Liver (tissue), 3 donors: ENCODE results near the gene SPTLC1.

ENCODE experiments used
- CTCF ChIP-seq: fragments of 150-350 bp; IDR thresholded peaks from 2 replicates; pipeline ENCODE4 v1.5.1; 2017; ENCODE audit warnings: improper control_type of control experiment, low read depth, low read length; ENCODE audit not compliant: missing input control
- FOXA1 ChIP-seq: IDR thresholded peaks from 2 replicates; pipeline ENCODE4 v1.6.1; 2016; ENCODE audit warnings: antibody characterized with exemption
- HNF4G ChIP-seq: IDR thresholded peaks from 2 replicates; pipeline ENCODE4 v1.6.1; 2016; ENCODE audit warnings: antibody characterized with exemption
- JUND ChIP-seq, 2 donors: IDR thresholded peaks; 2 replicates each; pipeline ENCODE4 v1.6.1; 2016; ENCODE audit warnings: antibody characterized with exemption in 2 of 2
- MAX ChIP-seq: IDR thresholded peaks from 2 replicates; pipeline ENCODE4 v1.6.1; 2016; ENCODE audit warnings: antibody characterized with exemption
- RAD21 ChIP-seq, 2 donors: IDR thresholded peaks; 2 replicates each; pipeline ENCODE4 v1.6.1; 2016; ENCODE audit warnings: antibody characterized with exemption in 2 of 2, mild to moderate bottlenecking in 2 of 2
- TAF1 ChIP-seq: conservative IDR thresholded peaks from 2 replicates; pipeline ENCODE4 v1.6.1; 2016; ENCODE audit warnings: antibody characterized with exemption, mild to moderate bottlenecking
- YY1 ChIP-seq: IDR thresholded peaks from 2 replicates; pipeline ENCODE4 v1.6.1; 2016; ENCODE audit warnings: antibody characterized with exemption, mild to moderate bottlenecking
- TF ChIP-seq, protein P1 (sequence below): IDR thresholded peaks from 2 replicates; pipeline ENCODE4 v1.6.1; 2016; ENCODE audit warnings: antibody characterized with exemption
- donor health status: healthy.
- donor health status: healthy.

- TF ChIP-seq CTCF (no peak), RAD21 (IDR thresholded peaks at IDR 0.05) (no peak), HNF4G (no peak), JUND (IDR thresholded peaks at IDR 0.05) (no peak), FOXA1 (no peak), TAF1 (no peak), YY1 (no peak), MAX (no peak)
- TF ChIP-seq, protein P1, sequence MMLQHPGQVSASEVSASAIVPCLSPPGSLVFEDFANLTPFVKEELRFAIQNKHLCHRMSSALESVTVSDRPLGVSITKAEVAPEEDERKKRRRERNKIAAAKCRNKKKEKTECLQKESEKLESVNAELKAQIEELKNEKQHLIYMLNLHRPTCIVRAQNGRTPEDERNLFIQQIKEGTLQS, result no peak
Observed at GRCh38 chr9:92147852-92148180, 32.6 kb upstream of the SPTLC1 start.
